WTC11 (cell line): Measurements from ENCODE around the gene CFL1. TPM values are rescaled to one million over a fixed set of nuclear protein-coding genes. Genes with fewer than 3 reads are reported as not detected.
A peak's percentile ranks its signal among the peaks of the same experiment; 100 is the strongest.

Experiments used
- ATAC-seq: fragments of 200-7000 bp; cut with Tn5 transposase; 2 replicates; pipeline ENCODE4 v1.10.0; 2021; ENCODE audit warnings: mild to moderate bottlenecking, moderate library complexity
- CTCF ChIA-PET: fragments of 300-600 bp; sonication (Branson Sonifier 250); formaldehyde crosslinking; loops from one replicate; lab custom pipeline; 2021; ENCODE audit warnings: antibody characterized with exemption; lab: Charles Lee
- POLR2A ChIA-PET: fragments of 350-600 bp; sonication (Branson Sonifier 250); formaldehyde crosslinking; loops from one replicate; lab custom pipeline; 2021; ENCODE audit warnings: antibody characterized with exemption; lab: Charles Lee
- DNase-seq: peaks from one replicate; pipeline ENCODE4 v3.0.0; 2021; ENCODE audit warnings: low spot score
- H3K27ac Mint-ChIP-seq: 2 replicates; pipeline ENCODE4 v1.8.0; 2021; ENCODE audit warnings: mixed read lengths
- H3K27me3 Mint-ChIP-seq: 2 replicates; pipeline ENCODE4 v1.8.0; 2021; ENCODE audit warnings: low read depth, mild to moderate bottlenecking, moderate library complexity, mixed read lengths
- H3K36me3 Mint-ChIP-seq: 2 replicates; pipeline ENCODE4 v1.8.0; 2021; ENCODE audit warnings: mixed read lengths
- H3K4me1 Mint-ChIP-seq: 2 replicates; pipeline ENCODE4 v1.8.0; 2022; ENCODE audit warnings: mixed read lengths
- H3K4me3 Mint-ChIP-seq: 2 replicates; pipeline ENCODE4 v1.8.0; 2021; ENCODE audit warnings: mild to moderate bottlenecking, moderate library complexity, mixed read lengths
- H3K9me3 Mint-ChIP-seq: 2 replicates; pipeline ENCODE4 v1.8.0; 2021; ENCODE audit warnings: mixed read lengths
- CBFB ChIP-seq: sonication (generic); formaldehyde crosslinking; IDR thresholded peaks from 2 replicates; pipeline ENCODE4 v1.8.1; 2022; ENCODE audit warnings: mild to moderate bottlenecking, low read depth, missing genetic modification reagents
- E2F4 ChIP-seq: sonication (generic); formaldehyde crosslinking; IDR thresholded peaks from 2 replicates; pipeline ENCODE4 v1.8.1; 2022; ENCODE audit warnings: low read depth, mild to moderate bottlenecking, moderate library complexity, missing genetic modification reagents, borderline replicate concordance
- FOXP1 ChIP-seq: sonication (generic); formaldehyde crosslinking; IDR thresholded peaks from 2 replicates; pipeline ENCODE4 v1.8.0; 2022; ENCODE audit warnings: missing genetic modification reagents, mild to moderate bottlenecking, moderate library complexity, borderline replicate concordance
- MAX ChIP-seq: sonication (generic); formaldehyde crosslinking; IDR thresholded peaks from 2 replicates; pipeline ENCODE4 v1.8.0; 2022; ENCODE audit warnings: mild to moderate bottlenecking, missing genetic modification reagents
- PRRX2 ChIP-seq: fragments of 250-450 bp; sonication (Bioruptor Pico); IDR thresholded peaks from 2 replicates; pipeline ENCODE4 v1.8.0; 2021; ENCODE audit warnings: mild to moderate bottlenecking
- STAT6 ChIP-seq: sonication (generic); formaldehyde crosslinking; conservative IDR thresholded peaks from 2 replicates; pipeline ENCODE4 v1.8.1; 2023; ENCODE audit warnings: mild to moderate bottlenecking, low read depth, missing genetic modification reagents, moderate library complexity
- TCF7 ChIP-seq: sonication (generic); formaldehyde crosslinking; IDR thresholded peaks from 2 replicates; pipeline ENCODE4 v1.8.0; 2022; ENCODE audit warnings: mild to moderate bottlenecking, low read depth, missing genetic modification reagents, moderate library complexity
- ZBTB21 ChIP-seq: sonication (generic); formaldehyde crosslinking; IDR thresholded peaks from 2 replicates; pipeline ENCODE4 v1.8.1; 2023; ENCODE audit warnings: mild to moderate bottlenecking, missing genetic modification reagents, borderline replicate concordance
- ZBTB43 ChIP-seq: sonication (generic); formaldehyde crosslinking; IDR thresholded peaks from 2 replicates; pipeline ENCODE4 v1.8.1; 2023; ENCODE audit warnings: mild to moderate bottlenecking, missing genetic modification reagents
- ZNF423 ChIP-seq: fragments of 250-450 bp; sonication (Bioruptor Pico); IDR thresholded peaks from 2 replicates; pipeline ENCODE4 v2.1.2; 2022; ENCODE audit warnings: mild to moderate bottlenecking, moderate library complexity
- total RNA-seq: library from RNA; stranded (reverse); gene quantifications from 3 replicates; pipeline ENCODE4 v1.2.3, GENCODE V29; 2021
- TF ChIP-seq, protein P1 (sequence below): fragments of 250-450 bp; sonication (Bioruptor Pico); IDR thresholded peaks from 2 replicates; pipeline ENCODE4 v1.9.0; 2021; ENCODE audit warnings: mild to moderate bottlenecking
- TF ChIP-seq, protein P2 (sequence below): sonication (generic); formaldehyde crosslinking; IDR thresholded peaks from 2 replicates; pipeline ENCODE4 v1.8.0; 2023; ENCODE audit warnings: missing genetic modification reagents, mild to moderate bottlenecking, borderline replicate concordance
- TF ChIP-seq, protein P3 (sequence below): sonication (generic); formaldehyde crosslinking; IDR thresholded peaks from 2 replicates; pipeline ENCODE4 v1.8.0; 2023; ENCODE audit warnings: mild to moderate bottlenecking, missing genetic modification reagents

CFL1 gene
- total RNA-seq, 1 experiment from 2014 or later: 1,073 TPM

DNA sequence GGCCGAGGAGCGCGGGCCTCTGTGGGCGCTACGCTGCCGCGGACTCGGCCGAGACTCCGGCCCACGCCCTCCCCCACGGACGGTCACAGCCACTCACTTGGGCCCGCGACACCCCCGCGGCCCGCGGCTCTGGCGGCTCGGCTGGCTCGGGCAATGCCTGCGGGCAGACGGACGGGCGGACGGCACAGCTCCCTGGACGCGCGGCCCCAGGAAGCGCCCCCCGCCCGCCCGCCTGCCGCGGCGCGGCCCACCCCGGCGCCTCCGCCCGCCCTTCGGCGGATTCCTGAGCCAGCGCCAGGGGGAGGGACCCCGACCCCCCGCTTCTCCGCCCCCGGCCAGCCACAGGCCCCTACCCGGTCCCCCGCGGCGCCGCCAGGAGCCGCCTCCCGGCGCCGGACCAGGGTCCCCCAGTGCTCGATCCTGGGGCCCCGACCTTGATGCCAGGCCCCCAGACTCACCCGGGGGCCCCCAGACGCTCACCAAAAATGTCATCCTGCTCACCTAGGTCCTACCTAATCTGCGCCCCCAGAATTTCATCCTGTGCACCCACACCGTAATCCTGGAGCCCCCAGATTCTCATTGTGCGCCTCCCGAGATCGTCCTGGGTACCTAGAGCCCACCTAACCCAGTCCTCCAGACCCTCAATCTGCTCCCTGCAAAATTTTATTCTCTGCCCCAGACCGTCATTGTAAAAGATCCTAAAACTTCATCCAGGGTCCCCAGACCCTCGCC, 14.8 kb upstream of the CFL1 start, which contains the start of gene EFEMP2 (continued):
- TF ChIP-seq STAT6 (CRISPR knock-in tag) (no peak), ZBTB21 (CRISPR knock-in tag) (no peak)

DNA sequence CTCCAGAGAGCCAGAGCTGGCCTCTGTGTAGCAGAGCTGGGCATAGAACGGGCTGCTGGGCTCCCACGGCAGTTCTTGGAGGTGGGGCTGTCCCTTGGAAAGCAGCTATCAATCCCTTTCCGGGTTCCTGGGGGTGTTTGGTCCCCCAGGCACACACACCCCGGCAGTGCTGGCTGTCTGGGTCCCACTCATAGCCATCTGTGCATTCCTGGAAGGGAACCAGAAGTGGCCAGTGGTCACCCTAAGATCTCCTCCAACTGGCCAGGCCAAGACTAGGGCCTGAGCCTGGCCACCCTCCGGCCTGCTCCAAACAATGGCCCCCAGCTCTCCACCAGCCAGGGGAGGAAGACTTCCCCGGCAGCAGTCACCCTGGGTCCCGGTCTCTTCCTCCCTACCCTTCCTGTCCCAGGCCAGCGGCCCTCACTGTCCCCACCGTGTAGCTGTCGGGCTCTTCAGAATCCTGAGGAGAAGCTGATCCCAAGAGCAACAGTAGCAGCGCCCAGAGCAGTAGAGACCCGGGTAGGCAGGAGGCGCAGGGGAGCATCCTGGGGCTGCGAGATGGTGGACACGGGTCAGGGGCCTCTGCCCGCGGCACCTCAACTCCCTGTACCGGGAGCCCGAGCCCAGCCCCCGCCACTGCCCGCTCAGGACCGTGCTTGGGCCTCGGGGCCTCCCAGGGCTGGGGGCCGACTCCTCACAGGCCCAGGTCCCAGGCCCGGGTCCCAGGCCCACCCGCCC, 14.0 kb upstream of the CFL1 start:
- no peaks in the 10 kb centered on the region for H3K9me3 Mint-ChIP-seq
- H3K27me3 Mint-ChIP-seq: peaks cover 57% of the 10 kb centered on the region
- DNase-seq (peak; percentile 56), ATAC-seq (peak; percentile 7)
- no peaks in the 10 kb centered on the region for H3K36me3 Mint-ChIP-seq
- CTCF ChIA-PET: interaction anchor here (0.9 to 16.6 kb wide), 9 partner anchors 9 to 152 kb away, joined by 3 to 539 read pairs (median 3); partner anchors contain the start of genes CCDC85B, CFL1, FIBP and MUS81
- 0 out of 2 replicates have a peak, but pooled peaks have one; percentile 42 for TF ChIP-seq FOXP1 (CRISPR knock-in tag)
- no peak for TF ChIP-seq TCF7 (CRISPR knock-in tag)
- TF ChIP-seq, protein P1, sequence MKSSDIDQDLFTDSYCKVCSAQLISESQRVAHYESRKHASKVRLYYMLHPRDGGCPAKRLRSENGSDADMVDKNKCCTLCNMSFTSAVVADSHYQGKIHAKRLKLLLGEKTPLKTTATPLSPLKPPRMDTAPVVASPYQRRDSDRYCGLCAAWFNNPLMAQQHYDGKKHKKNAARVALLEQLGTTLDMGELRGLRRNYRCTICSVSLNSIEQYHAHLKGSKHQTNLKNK (CRISPR knock-in tag): no peak
- no peak for TF ChIP-seq ZBTB43 (CRISPR knock-in tag)
- no peak overlapping the region; the same call in 1 of the 2 replicates for H3K27ac Mint-ChIP-seq
- POLR2A ChIA-PET: interaction anchor here (0.5 to 2.2 kb wide), 7 partner anchors 10 to 55 kb away, joined by 3 to 26 read pairs (median 4); partner anchors contain the start of genes CFL1, FIBP and MUS81
- peak overlapping the region; percentile 64 for H3K4me3 Mint-ChIP-seq
- peaks cover 10% of the 10 kb centered on the region for H3K4me1 Mint-ChIP-seq

DNA sequence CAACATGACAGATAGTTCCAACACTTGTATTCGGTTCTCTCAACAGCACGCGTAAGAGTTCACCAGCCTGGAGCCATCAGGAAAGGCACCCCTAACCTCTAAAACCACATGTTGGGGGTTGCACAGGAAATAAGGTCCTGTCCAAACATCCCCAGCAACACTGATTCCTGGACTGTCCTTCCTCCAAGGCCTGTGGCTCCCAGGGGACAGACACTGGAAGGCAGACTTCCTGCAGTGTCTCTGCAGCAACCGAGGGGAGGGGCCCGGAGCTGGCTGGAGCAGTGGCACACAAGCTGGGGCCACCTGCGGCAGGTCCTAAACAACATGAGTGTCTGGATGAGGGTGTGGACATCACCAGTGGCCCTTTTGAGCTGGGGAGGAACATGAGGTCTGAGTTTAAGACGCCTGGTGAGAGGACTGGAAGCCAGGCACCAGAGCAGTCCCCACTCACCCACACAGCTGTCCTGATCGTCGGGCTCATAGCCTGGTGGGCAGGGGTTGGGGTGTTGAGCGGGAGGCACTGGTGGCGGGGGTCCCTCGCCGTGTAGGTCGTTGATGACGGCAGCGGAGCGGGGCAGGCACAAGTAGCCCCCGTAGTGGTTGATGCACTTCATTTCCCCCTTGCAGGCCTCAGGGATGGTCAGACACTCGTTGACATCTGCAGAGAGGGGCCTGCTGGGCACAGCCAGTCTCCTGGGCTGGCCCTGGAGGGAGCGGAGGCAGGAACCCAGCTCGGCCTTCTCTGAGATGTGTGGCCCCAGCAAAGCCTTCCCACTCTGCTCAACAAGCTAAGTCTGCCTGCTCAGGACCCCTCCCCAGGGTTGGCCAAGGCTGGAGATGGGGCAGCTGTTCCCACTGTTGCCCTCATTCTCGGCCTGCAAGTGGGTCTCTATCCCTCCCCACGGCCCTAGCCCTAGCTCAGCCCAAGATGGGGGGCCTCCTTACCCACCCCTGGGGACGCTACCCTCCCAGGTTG, 13.0 kb upstream of the CFL1 start:
- H3K4me3 Mint-ChIP-seq: 0 out of 2 replicates have a peak overlapping the region, but pooled peaks have one; percentile 8
- ChIA-PET POLR2A (interaction anchor here (0.8 to 2.2 kb wide), 5 partner anchors 9 to 18 kb away, joined by 3 to 26 read pairs (median 4); partner anchors contain the start of genes CFL1, FIBP and MUS81), CTCF (interaction anchor here (1.1 to 16.6 kb wide), 7 partner anchors 10 to 91 kb away, joined by 3 to 539 read pairs (median 4); partner anchors contain the start of genes CCDC85B, CFL1, FIBP and MUS81)
- DNase-seq (no peak), ATAC-seq (no peak)
- peaks cover 52% of the 10 kb centered on the region for H3K27me3 Mint-ChIP-seq
- H3K27ac Mint-ChIP-seq: no peak overlapping the region
- no peaks in the 10 kb centered on the region for H3K9me3 Mint-ChIP-seq
- H3K36me3 Mint-ChIP-seq: no peaks in the 10 kb centered on the region
- H3K4me1 Mint-ChIP-seq: peaks cover 10% of the 10 kb centered on the region
- TF ChIP-seq E2F4 (CRISPR knock-in tag): no peak
- TF ChIP-seq, protein P2, sequence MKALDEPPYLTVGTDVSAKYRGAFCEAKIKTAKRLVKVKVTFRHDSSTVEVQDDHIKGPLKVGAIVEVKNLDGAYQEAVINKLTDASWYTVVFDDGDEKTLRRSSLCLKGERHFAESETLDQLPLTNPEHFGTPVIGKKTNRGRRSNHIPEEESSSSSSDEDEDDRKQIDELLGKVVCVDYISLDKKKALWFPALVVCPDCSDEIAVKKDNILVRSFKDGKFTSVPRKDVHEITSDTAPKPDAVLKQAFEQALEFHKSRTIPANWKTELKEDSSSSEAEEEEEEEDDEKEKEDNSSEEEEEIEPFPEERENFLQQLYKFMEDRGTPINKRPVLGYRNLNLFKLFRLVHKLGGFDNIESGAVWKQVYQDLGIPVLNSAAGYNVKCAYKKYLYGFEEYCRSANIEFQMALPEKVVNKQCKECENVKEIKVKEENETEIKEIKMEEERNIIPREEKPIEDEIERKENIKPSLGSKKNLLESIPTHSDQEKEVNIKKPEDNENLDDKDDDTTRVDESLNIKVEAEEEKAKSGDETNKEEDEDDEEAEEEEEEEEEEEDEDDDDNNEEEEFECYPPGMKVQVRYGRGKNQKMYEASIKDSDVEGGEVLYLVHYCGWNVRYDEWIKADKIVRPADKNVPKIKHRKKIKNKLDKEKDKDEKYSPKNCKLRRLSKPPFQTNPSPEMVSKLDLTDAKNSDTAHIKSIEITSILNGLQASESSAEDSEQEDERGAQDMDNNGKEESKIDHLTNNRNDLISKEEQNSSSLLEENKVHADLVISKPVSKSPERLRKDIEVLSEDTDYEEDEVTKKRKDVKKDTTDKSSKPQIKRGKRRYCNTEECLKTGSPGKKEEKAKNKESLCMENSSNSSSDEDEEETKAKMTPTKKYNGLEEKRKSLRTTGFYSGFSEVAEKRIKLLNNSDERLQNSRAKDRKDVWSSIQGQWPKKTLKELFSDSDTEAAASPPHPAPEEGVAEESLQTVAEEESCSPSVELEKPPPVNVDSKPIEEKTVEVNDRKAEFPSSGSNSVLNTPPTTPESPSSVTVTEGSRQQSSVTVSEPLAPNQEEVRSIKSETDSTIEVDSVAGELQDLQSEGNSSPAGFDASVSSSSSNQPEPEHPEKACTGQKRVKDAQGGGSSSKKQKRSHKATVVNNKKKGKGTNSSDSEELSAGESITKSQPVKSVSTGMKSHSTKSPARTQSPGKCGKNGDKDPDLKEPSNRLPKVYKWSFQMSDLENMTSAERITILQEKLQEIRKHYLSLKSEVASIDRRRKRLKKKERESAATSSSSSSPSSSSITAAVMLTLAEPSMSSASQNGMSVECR (CRISPR knock-in tag): no peak
- TF ChIP-seq MAX (CRISPR knock-in tag): no peak
- no peak for TF ChIP-seq ZNF423
- TF ChIP-seq CBFB (CRISPR knock-in tag): no peak
- TF ChIP-seq PRRX2: no peak
- TF ChIP-seq, protein P3, sequence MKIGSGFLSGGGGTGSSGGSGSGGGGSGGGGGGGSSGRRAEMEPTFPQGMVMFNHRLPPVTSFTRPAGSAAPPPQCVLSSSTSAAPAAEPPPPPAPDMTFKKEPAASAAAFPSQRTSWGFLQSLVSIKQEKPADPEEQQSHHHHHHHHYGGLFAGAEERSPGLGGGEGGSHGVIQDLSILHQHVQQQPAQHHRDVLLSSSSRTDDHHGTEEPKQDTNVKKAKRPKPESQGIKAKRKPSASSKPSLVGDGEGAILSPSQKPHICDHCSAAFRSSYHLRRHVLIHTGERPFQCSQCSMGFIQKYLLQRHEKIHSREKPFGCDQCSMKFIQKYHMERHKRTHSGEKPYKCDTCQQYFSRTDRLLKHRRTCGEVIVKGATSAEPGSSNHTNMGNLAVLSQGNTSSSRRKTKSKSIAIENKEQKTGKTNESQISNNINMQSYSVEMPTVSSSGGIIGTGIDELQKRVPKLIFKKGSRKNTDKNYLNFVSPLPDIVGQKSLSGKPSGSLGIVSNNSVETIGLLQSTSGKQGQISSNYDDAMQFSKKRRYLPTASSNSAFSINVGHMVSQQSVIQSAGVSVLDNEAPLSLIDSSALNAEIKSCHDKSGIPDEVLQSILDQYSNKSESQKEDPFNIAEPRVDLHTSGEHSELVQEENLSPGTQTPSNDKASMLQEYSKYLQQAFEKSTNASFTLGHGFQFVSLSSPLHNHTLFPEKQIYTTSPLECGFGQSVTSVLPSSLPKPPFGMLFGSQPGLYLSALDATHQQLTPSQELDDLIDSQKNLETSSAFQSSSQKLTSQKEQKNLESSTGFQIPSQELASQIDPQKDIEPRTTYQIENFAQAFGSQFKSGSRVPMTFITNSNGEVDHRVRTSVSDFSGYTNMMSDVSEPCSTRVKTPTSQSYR (CRISPR knock-in tag): no peak
